IMR-90 (cell line): ENCODE measurements around the gene RIPOR2. TPM values are rescaled to one million over a fixed set of nuclear protein-coding genes. Genes with fewer than 3 reads are reported as not detected.

Experiments
- ATAC-seq: fragments of 200-7000 bp; cut with Tn5 transposase; 2 replicates; pipeline ENCODE4 v1.9.1; 2020; ENCODE audit warnings: low read depth, mild to moderate bottlenecking, moderate library complexity
- BruUV-seq: library from RNA; stranded (reverse); fragments of 400-500 nt; replicated peaks from 2 replicates; lab custom pipeline; 2021; lab: Mats Ljungman, UMichigan
- CTCF ChIA-PET: fragments of 300-600 bp; formaldehyde crosslinking; extraction: SDS; loops from one replicate; lab custom pipeline; 2021; ENCODE audit warnings: antibody characterized with exemption; lab: Yijun Ruan, JAX
- POLR2A ChIA-PET: fragments of 300-600 bp; sonication (Branson Sonifier 250); formaldehyde crosslinking; loops from one replicate; lab custom pipeline; 2022; ENCODE audit warnings: antibody characterized with exemption; ENCODE audit not compliant: unreplicated experiment; lab: Charles Lee
- DNase-seq: peaks from one replicate; pipeline ENCODE4 v3.0.0; 2013
- H2AFZ ChIP-seq: replicated peaks from 2 replicates; pipeline ENCODE3; 2013; ENCODE audit warnings: low read length, mild to moderate bottlenecking; ENCODE audit not compliant: poor library complexity
- H2AK5ac ChIP-seq: 2 replicates; pipeline ENCODE4 v1.6.1; 2013; ENCODE audit warnings: low read depth, low read length, inconsistent platforms
- H2AK9ac ChIP-seq: replicated peaks from 2 replicates; pipeline ENCODE3; 2013; ENCODE audit warnings: mild to moderate bottlenecking, low read depth, low read length, moderate library complexity; ENCODE audit not compliant: poor library complexity
- H2BK120ac ChIP-seq: 2 replicates; pipeline ENCODE4 v1.6.1; 2013; ENCODE audit warnings: low read depth, low read length, inconsistent platforms
- H2BK15ac ChIP-seq: 3 replicates; pipeline ENCODE4 v1.6.1; 2013; ENCODE audit warnings: low read depth, low read length, inconsistent platforms
- H2BK20ac ChIP-seq: 2 replicates; pipeline ENCODE4 v1.6.1; 2013; ENCODE audit warnings: low read depth, mild to moderate bottlenecking, inconsistent platforms, low read length, moderate library complexity
- H2BK5ac ChIP-seq: 2 replicates; pipeline ENCODE4 v1.6.1; 2013; ENCODE audit warnings: mild to moderate bottlenecking, low read depth, low read length, inconsistent platforms; ENCODE audit not compliant: poor library complexity, severe bottlenecking
- H3K14ac ChIP-seq: replicated peaks from 2 replicates; pipeline ENCODE4 v1.6.1; 2013; ENCODE audit warnings: low read depth, low read length, inconsistent platforms
- H3K18ac ChIP-seq: 2 replicates; pipeline ENCODE4 v1.6.1; 2013; ENCODE audit warnings: low read depth, low read length, control low read depth
- H3K23ac ChIP-seq: 2 replicates; pipeline ENCODE4 v1.6.1; 2013; ENCODE audit warnings: low read depth, low read length, inconsistent platforms
- H3K27ac ChIP-seq: 2 replicates; pipeline ENCODE4 v1.5.1; 2013; ENCODE audit warnings: mild to moderate bottlenecking, control low read depth, low read length; ENCODE audit not compliant: insufficient read depth
- H3K27me3 ChIP-seq: 2 replicates; pipeline ENCODE4 v1.6.1; 2013; ENCODE audit warnings: low read length; ENCODE audit not compliant: control insufficient read depth, insufficient read depth
- H3K36me3 ChIP-seq: 2 replicates; pipeline ENCODE4 v1.6.1; 2013; ENCODE audit warnings: low read length, mixed read lengths; ENCODE audit not compliant: control insufficient read depth, insufficient read depth
- H3K4ac ChIP-seq: 2 replicates; pipeline ENCODE4 v1.6.1; 2013; ENCODE audit warnings: low read depth, low read length, inconsistent platforms
- H3K4me1 ChIP-seq: 2 replicates; pipeline ENCODE4 v1.6.1; 2013; ENCODE audit warnings: low read length, mixed read lengths; ENCODE audit not compliant: control insufficient read depth, insufficient read depth
- H3K4me2 ChIP-seq: 2 replicates; pipeline ENCODE4 v1.6.1; 2013; ENCODE audit warnings: low read depth, mild to moderate bottlenecking, control low read depth, low read length, moderate library complexity
- H3K4me3 ChIP-seq: 2 replicates; pipeline ENCODE4 v1.5.1; 2013; ENCODE audit warnings: low read depth, mild to moderate bottlenecking, control low read depth, low read length, moderate library complexity; ENCODE audit not compliant: insufficient read depth
- H3K56ac ChIP-seq: 2 replicates; pipeline ENCODE4 v1.6.1; 2013; ENCODE audit warnings: low read length, inconsistent platforms; ENCODE audit not compliant: insufficient read depth; ENCODE audit errors: extremely low read depth
- H3K79me1 ChIP-seq, 2 experiments: 2 replicates each; pipeline ENCODE4 v1.6.1; 2013; ENCODE audit warnings: low read length in 2 of 2, inconsistent platforms in 1 of 2, low read depth in 1 of 2
- H3K9ac ChIP-seq: 2 replicates; pipeline ENCODE4 v1.6.1; 2013; ENCODE audit warnings: low read depth, low read length, control low read depth
- H3K9me1 ChIP-seq: 2 replicates; pipeline ENCODE4 v1.6.1; 2013; ENCODE audit warnings: low read length, inconsistent platforms; ENCODE audit not compliant: insufficient read depth
- H3K9me3 ChIP-seq: 2 replicates; pipeline ENCODE4 v1.6.1; 2013; ENCODE audit warnings: low read length; ENCODE audit not compliant: control insufficient read depth, insufficient read depth
- H4K20me1 ChIP-seq: 2 replicates; pipeline ENCODE4 v1.6.1; 2013; ENCODE audit warnings: low read length, inconsistent platforms; ENCODE audit not compliant: insufficient read depth
- H4K5ac ChIP-seq: 2 replicates; pipeline ENCODE4 v1.6.1; 2013; ENCODE audit warnings: mild to moderate bottlenecking, low read depth, low read length, control low read depth
- H4K8ac ChIP-seq, 2 experiments: 2 replicates each; pipeline ENCODE4 v1.6.1; 2013; ENCODE audit warnings: low read depth in 2 of 2, low read length in 2 of 2, control low read depth in 1 of 2, inconsistent platforms in 1 of 2
- H4K91ac ChIP-seq: 2 replicates; pipeline ENCODE4 v1.6.1; 2013; ENCODE audit warnings: low read depth, low read length, inconsistent platforms; ENCODE audit not compliant: insufficient read depth
- POLR2A ChIP-seq: IDR thresholded peaks from 2 replicates; pipeline ENCODE4 v1.6.1; 2012; ENCODE audit warnings: mild to moderate bottlenecking, low read depth, low read length
- USF2 ChIP-seq: fragments of 150-350 bp; IDR thresholded peaks from 2 replicates; pipeline ENCODE4 v1.6.1; 2017; ENCODE audit warnings: mild to moderate bottlenecking, antibody characterized with exemption, low read length, low read depth
- WGBS, 2 experiments: methylation state at CpG; one replicate each; pipeline versions ENCODE4 v1.1.5 to v1.1.7; 2013; ENCODE audit warnings: missing lambda C conversion rate in 2 of 2; ENCODE audit not compliant: insufficient read length in 1 of 2; ENCODE audit errors: extremely low coverage in 2 of 2; 5-methylcytosine and 5-hydroxymethylcytosine counted together
- dilution Hi-C: fragments of 300-500 bp; cut with HindIII; formaldehyde crosslinking; loops from one replicate; pipeline ENCODE4 v1.14.3; 2018; ENCODE audit warnings: low sequenced_read_pairs; ENCODE audit not compliant: unreplicated experiment
- in situ Hi-C: fragments of 300-500 bp; cut with MboI; formaldehyde crosslinking; loops from 3 replicates; pipeline ENCODE4 v1.14.3; 2019; ENCODE audit warnings: low sequenced_read_pairs, inconsistent platforms, mixed read lengths
- intact Hi-C: fragments of 100-400 bp; cut with micrococcal nuclease; formaldehyde crosslinking; loops from 2 replicates; pipeline ENCODE4 v1.10.0; 2022
- polyA plus RNA-seq, 3 experiments: library from polyadenylated mRNA; depleted of rRNA; stranded (reverse); fragments of >200 nt; gene quantifications; 2 replicates each; pipeline ENCODE4 v1.2.3, GENCODE V29; 2012; ENCODE audit warnings: low replicate concordance in 1 of 3
- total RNA-seq: library from RNA; depleted of rRNA; stranded (reverse); fragments of >200 nt; gene quantifications from 2 replicates; pipeline ENCODE4 v1.2.3, GENCODE V29; 2012
- TF ChIP-seq, protein P1 (sequence below): conservative IDR thresholded peaks from 2 replicates; pipeline ENCODE4 v1.5.1; 2012; ENCODE audit warnings: mild to moderate bottlenecking, low read depth, low read length, improper control_type of control experiment

Gene RIPOR2
- total and polyA plus RNA-seq, 2 of the 4 experiments (the other 2 are of a cell fraction) = 1.1 to 1.2 TPM

- Histone ChIP-seq H4K8ac (no peak overlapping the region), H2BK120ac (no peak overlapping the region), H2AK5ac (no peak overlapping the region), H3K9ac (no peak overlapping the region), H3K27ac (no peak overlapping the region), H3K4me3 (no peak overlapping the region), H3K36me3 (peaks cover 32% of the 10 kb centered on the region), H3K9me3 (no peaks in the 10 kb centered on the region), H3K4me1 (no peaks in the 10 kb centered on the region), H3K14ac (no peak overlapping the region), H4K91ac (no peak overlapping the region), H4K5ac (no peak overlapping the region), H3K4ac (no peak overlapping the region), H3K79me1 (no peaks in the 10 kb centered on the region), H3K9me1 (no peaks in the 10 kb centered on the region), H2AFZ (no peak overlapping the region), H3K4me2 (no peak overlapping the region), H2BK20ac (no peak overlapping the region), H3K18ac (no peak overlapping the region), H3K56ac (no peak overlapping the region), H4K20me1 (no peaks in the 10 kb centered on the region), H3K23ac (no peak overlapping the region), H2BK15ac (no peak overlapping the region), H2BK5ac (no peak overlapping the region), H2AK9ac (no peak overlapping the region), H3K27me3 (no peaks in the 10 kb centered on the region)
- dilution Hi-C loops (loop anchor here (25.0 kb wide), 1 partner anchor 239 kb away; no protein-coding TSS in a partner anchor), intact Hi-C loops (no loop called here), in situ Hi-C loops (no loop called here)
- CTCF ChIA-PET = interaction anchor here (0.6 kb wide), 1 partner anchor 9 kb away, joined by 4 read pairs; no protein-coding TSS in a partner anchor
- BruUV-seq = no TSS peak
- ATAC-seq (no peak), DNase-seq (no peak)
- WGBS, 2 experiments = no CpG with 5 or more reads among the region's 4 CpGs
- POLR2A ChIA-PET = no interaction called here
- no peak for TF ChIP-seq USF2
- TF ChIP-seq POLR2A = no peak
- TF ChIP-seq, protein P1, sequence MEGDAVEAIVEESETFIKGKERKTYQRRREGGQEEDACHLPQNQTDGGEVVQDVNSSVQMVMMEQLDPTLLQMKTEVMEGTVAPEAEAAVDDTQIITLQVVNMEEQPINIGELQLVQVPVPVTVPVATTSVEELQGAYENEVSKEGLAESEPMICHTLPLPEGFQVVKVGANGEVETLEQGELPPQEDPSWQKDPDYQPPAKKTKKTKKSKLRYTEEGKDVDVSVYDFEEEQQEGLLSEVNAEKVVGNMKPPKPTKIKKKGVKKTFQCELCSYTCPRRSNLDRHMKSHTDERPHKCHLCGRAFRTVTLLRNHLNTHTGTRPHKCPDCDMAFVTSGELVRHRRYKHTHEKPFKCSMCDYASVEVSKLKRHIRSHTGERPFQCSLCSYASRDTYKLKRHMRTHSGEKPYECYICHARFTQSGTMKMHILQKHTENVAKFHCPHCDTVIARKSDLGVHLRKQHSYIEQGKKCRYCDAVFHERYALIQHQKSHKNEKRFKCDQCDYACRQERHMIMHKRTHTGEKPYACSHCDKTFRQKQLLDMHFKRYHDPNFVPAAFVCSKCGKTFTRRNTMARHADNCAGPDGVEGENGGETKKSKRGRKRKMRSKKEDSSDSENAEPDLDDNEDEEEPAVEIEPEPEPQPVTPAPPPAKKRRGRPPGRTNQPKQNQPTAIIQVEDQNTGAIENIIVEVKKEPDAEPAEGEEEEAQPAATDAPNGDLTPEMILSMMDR = no peak
Measured at GRCh38 chr6:24848461-24848860, 87.3 kb downstream of the RIPOR2 start.
